ENCODE measurements around the gene KBTBD7.
"Not testable (repeated sequence)": the region's sequence is repeated elsewhere in the genome, so short reads cannot be mapped to it uniquely, and the experiment has no call there.

The KBTBD7 gene

DNA sequence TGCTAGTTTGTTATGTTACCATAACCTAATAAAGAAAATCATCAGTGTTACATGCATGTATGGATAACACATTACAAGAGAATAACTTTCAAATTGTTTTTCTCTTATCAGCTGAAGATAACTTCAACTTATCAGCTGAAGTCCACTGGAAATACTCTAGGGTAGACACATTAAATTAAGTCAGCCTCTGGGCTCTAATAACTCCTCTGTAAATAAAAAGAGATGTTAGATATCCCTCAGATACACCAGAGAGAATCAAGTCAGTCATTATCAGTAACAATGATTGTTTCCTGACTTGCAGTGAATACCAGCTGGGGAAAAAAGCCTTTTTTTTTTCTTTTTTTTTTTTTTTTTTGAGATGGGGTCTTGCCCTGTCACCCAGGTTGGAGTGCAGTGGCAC, 1.6 kb upstream of the KBTBD7 start:
- DNase-seq = no peak

GRCh38 chr13:41193469-41193868, 900 bp downstream of the KBTBD7 start:
- DNase-seq = no peak

GRCh38 chr13:41188584-41188983, 5.8 kb downstream of the KBTBD7 start:
- peak; percentile 28 for DNase-seq

GRCh38 chr13:41186481-41186880, 7.9 kb downstream of the KBTBD7 start:
- no peak for DNase-seq

GRCh38 chr13:41182231-41182630, 12.1 kb downstream of the KBTBD7 start:
- no peak for DNase-seq

DNA sequence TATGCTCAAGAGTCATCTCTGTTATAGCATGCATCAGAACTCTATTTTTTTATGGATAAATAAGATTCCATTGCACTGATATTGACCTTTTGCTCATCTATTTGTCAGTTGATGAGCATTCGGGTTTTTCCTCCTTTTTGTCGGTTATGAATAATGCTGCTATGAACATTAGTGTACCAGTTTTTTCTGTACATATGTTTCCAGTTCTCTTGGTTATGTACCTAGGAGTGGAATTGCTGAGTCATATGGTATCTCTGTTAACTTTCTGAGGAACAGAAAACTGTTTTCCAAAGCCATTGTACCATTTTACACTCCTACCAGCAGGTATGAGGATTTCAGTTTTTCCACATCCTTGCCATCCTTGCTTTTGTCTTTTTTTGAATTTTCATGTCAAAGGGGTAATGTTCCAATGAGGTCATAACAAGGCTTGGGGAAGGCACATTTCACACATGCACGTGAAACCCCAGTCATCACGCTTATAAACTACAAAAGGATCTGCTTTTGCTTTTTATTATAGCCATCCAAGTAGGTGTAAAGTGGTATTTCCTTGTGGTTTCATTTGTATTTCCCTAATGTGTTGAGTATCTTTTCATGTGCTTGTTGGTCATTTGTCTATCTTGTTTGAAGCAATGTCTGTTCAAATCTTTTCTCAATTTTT, 14.6 kb downstream of the KBTBD7 start:
- DNase-seq = peak; percentile 72

- DNase-seq = peak; percentile 9
Measured at GRCh38 chr13:41178040-41178439, 16.3 kb downstream of the KBTBD7 start.

DNA sequence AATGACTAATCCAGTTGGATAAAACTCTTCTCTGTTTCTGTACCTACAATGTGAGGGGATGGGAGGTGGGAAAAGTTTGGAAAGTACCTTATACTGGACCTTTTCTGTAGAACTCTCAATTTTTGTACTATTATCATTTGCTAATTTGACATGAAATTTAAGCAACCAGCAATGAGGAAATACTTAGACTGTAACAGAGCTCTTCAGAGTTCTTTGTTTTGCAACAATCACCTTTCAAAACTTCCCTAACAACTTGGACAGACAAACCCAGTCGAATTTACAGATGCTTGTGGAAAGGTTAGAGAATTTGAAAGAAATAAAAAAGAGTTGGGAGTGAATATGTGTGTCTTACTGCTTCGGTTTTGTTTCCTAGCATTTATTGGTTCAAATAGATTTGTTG, 16.8 kb downstream of the KBTBD7 start:
- no peak for DNase-seq

- DNase-seq = not testable (repeated sequence)
Measured at GRCh38 chr13:41175576-41175975, 18.8 kb downstream of the KBTBD7 start.

GRCh38 chr13:41162151-41162550, 32.2 kb downstream of the KBTBD7 start:
- no peak for DNase-seq

- DNase-seq = no peak
Measured at GRCh38 chr13:41159174-41159573, 35.2 kb downstream of the KBTBD7 start.

GRCh38 chr13:41157048-41157717, 37.2 kb downstream of the KBTBD7 start:
- no peak for DNase-seq

GRCh38 chr13:41156620-41157019, 37.7 kb downstream of the KBTBD7 start:
- no peak for DNase-seq

GRCh38 chr13:41154042-41154441, 40.3 kb downstream of the KBTBD7 start:
- no peak for DNase-seq

DNA sequence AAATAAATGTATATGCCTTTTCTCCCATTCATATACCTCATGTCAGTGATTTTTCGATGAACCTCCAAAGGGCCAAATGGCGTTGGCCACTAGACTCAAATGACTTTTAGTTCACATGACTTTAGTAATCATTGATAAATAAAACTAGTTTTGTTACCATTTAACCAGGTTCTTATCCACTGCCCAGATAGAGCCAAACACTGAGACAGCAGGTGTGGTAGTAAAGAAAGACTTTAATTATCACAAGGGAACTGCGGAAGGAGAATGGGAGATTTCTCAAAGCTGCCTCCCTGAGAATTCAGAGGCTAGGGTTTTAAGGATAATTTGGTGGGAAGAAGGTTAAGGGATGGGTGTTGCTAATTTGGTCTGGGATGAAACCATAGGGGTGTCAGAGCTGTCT, 42.4 kb downstream of the KBTBD7 start:
- no peak for DNase-seq

- no peak for DNase-seq
Measured at GRCh38 chr13:41150058-41150457, 44.3 kb downstream of the KBTBD7 start.

DNA sequence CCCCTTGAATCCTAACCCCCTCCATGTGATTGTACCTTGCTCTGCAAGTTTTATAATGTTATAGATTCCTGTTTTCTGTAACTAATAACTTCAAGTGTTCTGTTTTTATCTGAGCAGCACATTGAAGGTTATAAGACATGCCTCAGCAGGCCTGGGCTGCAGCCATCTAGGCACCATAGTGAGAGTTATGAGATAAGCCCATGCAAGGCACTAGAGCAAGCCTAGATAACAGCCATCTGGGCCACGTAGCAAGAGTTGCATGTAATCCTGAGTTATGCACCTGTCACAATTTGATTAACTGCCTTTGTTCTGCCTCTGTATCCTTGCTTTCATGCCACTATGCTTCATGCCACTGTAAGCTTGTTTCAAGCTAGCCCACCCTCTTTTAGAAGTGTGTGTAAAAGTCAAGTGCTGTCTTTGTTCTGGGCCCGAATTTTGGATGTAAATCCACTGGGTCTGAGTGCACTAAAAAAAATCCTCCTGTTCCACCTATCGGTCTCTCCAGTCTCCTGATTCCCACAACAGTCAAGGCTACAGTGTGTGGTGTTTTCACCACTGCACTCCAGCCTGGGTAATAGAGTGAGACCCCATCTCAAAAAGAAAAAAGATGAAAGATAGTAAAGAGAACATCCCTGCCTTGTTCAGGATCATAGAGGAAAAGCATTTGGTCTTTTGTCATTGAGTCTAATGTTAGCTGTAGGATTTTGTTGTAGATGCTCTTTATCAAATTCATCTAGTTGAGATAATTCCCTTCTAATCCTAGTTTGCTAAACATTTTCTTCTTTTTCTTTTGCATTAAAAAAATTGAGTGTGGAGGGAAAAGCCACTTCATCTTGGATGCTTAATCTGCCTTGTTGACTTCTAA, 45.7 kb downstream of the KBTBD7 start:
- no peak for DNase-seq

- DNase-seq = peak; percentile 77
Measured at GRCh38 chr13:41145136-41145908, 49.0 kb downstream of the KBTBD7 start.

- DNase-seq = no peak
Measured at GRCh38 chr13:41144576-41144975, 49.8 kb downstream of the KBTBD7 start.
